Measurements from ENCODE around the gene PRUNE2.

Gene PRUNE2

GRCh38 chr9:76785501-76785900 is 120.4 kb downstream of the PRUNE2 start:
- TF ChIP-seq REST (IDR thresholded peaks at IDR 0.05; ENCODE audit: insufficient read depth in 1 of 2, low read depth in 2 of 2, low read length in 2 of 2) (no peak), POLR2AphosphoS5 (IDR thresholded peaks at IDR 0.05; ENCODE audit: low read depth, low read length) (no peak), SIN3A (IDR thresholded peaks at IDR 0.05; ENCODE audit: borderline replicate concordance, insufficient read depth, low read length) (no peak)

- TF ChIP-seq REST (IDR thresholded peaks at IDR 0.05; ENCODE audit: insufficient read depth in 1 of 2, low read depth in 2 of 2, low read length in 2 of 2) (no peak), POLR2AphosphoS5 (IDR thresholded peaks at IDR 0.05; ENCODE audit: low read depth, low read length) (no peak), SIN3A (IDR thresholded peaks at IDR 0.05; ENCODE audit: borderline replicate concordance, insufficient read depth, low read length) (no peak), TAF1 (IDR thresholded peaks at IDR 0.05; ENCODE audit: borderline replicate concordance, insufficient read depth, low read length) (no peak), FOXP2 (optimal IDR thresholded peaks at IDR 0.05; ENCODE audit: borderline replicate concordance, extremely low read depth, extremely low read length, insufficient read depth) (no peak)
Measured at GRCh38 chr9:76784881-76785280, 121.0 kb downstream of the PRUNE2 start.

- no peak for TF ChIP-seq FOXP2 (optimal IDR thresholded peaks at IDR 0.05; ENCODE audit: borderline replicate concordance, extremely low read depth, extremely low read length, insufficient read depth)
- no peak for TF ChIP-seq REST (IDR thresholded peaks at IDR 0.05; ENCODE audit: insufficient read depth in 1 of 2, low read depth in 2 of 2, low read length in 2 of 2)
- TF ChIP-seq TAF1 (IDR thresholded peaks at IDR 0.05; ENCODE audit: borderline replicate concordance, insufficient read depth, low read length) = no peak
- TF ChIP-seq SIN3A (IDR thresholded peaks at IDR 0.05; ENCODE audit: borderline replicate concordance, insufficient read depth, low read length) = no peak
- TF ChIP-seq POLR2AphosphoS5 (IDR thresholded peaks at IDR 0.05; ENCODE audit: low read depth, low read length) = no peak
Measured at GRCh38 chr9:76772686-76773445, 133.0 kb downstream of the PRUNE2 start.

GRCh38 chr9:76766126-76766525 is 139.8 kb downstream of the PRUNE2 start:
- no peak for TF ChIP-seq POLR2AphosphoS5 (IDR thresholded peaks at IDR 0.05; ENCODE audit: low read depth, low read length)
- no peak for TF ChIP-seq REST (IDR thresholded peaks at IDR 0.05; ENCODE audit: insufficient read depth in 1 of 2, low read depth in 2 of 2, low read length in 2 of 2)
- TF ChIP-seq FOXP2 (optimal IDR thresholded peaks at IDR 0.05; ENCODE audit: borderline replicate concordance, extremely low read depth, extremely low read length, insufficient read depth) = no peak
- TF ChIP-seq SIN3A (IDR thresholded peaks at IDR 0.05; ENCODE audit: borderline replicate concordance, insufficient read depth, low read length) = no peak
- TF ChIP-seq TAF1 (IDR thresholded peaks at IDR 0.05; ENCODE audit: borderline replicate concordance, insufficient read depth, low read length) = no peak
